ENCODE measurements around the gene SLC37A1. TPM values are rescaled to one million over a fixed set of nuclear protein-coding genes. Genes with fewer than 3 reads are reported as not detected.

SLC37A1 gene
- total and polyA plus RNA-seq, 9 of the 15 experiments (the other 6 are each of a cell fraction or from before 2014, with no cell fraction given), result 0.06 to 3.4 (median 0.40) TPM

DNA sequence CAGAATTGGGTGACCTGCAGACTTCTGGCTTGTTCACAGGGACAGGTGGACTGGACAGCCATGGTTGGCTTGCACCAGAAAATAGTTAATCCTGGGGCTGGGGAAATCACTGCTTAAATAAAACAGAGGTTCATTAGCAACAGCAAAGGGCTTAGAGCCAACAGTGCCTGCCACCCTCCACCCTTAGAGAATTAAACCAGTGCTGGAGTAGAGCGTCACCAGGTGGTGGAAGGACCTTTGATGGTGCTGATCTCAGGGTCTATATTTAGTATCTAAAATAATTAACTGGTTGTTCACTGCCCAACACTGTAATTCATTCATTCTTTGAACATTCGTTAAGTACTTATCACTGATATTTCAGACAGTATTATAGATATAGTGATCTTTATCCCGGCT is 105.1 kb downstream of the SLC37A1 start (continued):
- TF ChIP-seq, protein P1, sequence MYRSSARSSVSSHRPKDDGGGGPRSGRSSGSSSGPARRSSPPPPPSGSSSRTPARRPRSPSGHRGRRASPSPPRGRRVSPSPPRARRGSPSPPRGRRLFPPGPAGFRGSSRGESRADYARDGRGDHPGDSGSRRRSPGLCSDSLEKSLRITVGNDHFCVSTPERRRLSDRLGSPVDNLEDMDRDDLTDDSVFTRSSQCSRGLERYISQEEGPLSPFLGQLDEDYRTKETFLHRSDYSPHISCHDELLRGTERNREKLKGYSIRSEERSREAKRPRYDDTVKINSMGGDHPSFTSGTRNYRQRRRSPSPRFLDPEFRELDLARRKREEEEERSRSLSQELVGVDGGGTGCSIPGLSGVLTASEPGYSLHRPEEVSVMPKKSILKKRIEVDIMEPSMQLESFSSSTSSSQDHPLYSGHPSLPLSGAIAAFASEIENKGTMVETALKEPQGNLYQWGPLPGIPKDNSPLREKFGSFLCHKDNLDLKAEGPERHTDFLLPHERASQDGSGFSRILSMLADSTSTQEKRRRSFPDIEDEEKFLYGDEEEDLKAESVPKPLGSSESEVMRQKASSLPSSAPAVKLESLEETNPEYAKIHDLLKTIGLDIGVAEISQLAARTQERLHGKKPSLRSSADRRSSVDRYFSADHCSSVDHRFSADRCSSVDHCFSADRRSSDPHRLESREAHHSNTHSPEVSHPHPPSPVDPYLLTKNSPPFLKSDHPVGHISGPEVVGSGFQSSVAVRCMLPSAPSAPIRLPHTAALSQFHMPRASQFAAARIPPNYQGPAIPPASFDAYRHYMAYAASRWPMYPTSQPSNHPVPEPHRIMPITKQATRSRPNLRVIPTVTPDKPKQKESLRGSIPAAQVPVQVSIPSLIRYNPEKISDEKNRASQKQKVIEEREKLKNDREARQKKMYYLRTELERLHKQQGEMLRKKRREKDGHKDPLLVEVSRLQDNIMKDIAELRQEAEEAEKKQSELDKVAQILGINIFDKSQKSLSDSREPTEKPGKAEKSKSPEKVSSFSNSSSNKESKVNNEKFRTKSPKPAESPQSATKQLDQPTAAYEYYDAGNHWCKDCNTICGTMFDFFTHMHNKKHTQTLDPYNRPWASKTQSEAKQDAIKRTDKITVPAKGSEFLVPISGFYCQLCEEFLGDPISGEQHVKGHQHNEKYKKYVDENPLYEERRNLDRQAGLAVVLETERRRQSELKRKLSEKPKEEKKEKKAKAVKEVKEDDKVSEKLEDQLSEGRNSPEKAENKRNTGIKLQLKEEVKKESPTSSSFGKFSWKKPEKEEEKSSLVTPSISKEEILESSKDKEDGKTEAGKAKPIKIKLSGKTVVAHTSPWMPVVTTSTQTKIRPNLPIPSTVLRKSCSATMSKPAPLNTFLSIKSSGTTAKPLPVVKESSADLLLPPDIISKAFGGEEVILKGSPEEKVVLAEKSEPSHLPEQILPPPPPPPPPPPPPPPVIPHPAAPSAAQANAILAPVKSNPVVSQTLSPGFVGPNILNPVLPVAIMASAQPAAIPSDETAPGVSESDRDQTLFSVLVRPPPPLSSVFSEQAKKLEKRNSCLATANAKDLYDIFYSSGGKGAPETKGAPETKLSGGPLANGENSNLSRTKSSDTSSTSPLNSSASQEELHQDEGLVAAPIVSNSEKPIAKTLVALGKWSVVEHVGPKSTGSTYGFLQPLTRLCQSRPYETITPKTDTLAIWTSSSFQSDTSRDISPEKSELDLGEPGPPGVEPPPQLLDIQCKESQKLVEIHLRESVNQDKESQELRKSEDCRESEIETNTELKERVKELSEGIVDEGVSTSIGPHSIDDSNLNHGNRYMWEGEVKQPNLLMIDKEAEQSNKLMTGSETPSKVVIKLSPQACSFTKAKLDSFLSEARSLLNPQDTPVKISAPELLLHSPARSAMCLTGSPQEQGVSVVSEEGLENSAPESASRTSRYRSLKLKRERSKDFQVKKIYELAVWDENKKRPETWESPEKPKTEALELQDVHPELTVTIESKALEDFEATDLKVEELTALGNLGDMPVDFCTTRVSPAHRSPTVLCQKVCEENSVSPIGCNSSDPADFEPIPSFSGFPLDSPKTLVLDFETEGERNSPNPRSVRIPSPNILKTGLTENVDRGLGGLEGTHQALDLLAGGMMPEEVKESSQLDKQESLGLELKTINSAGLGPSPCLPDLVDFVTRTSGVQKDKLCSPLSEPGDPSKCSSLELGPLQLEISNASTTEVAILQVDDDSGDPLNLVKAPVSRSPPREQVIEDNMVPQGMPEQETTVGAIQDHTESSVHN (IDR thresholded peaks at IDR 0.05; ENCODE audit: borderline replicate concordance in 1 of 2, low read depth in 1 of 2), result no peak

DNA sequence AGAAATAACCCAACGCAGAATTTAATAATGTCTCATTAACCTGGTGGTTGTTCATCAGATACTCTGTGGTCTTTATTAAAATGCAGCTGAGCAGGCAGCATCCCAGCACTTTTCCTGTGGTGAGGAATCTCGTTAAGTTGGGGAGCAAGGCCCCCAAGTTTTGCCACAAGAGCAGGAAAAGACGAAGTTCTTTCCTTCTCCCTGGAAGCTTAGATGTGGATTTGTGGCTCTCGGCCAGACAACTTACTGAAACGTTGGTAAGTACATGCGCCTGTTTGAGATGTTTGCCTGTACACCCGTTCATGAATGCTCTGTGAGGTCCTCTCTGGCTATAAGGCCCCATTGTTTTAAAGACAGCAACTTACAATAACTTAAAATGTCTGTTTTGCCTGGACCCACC is 105.5 kb downstream of the SLC37A1 start:
- H3K9me3 ChIP-seq (replicated peaks; ENCODE audit: control insufficient read depth, insufficient read depth, low read depth, low read length), result no peaks in the 10 kb centered on the region
- POLR2A ChIA-PET, result interaction anchor here (0.8 kb wide), 1 partner anchor 274 kb away, joined by 3 read pairs; the partner anchor contains the start of gene NDUFV3
- WGBS (ENCODE audit: insufficient coverage, low coverage, missing lambda C conversion rate), result 0% methylated on average over 7 of the region's 7 CpGs
- no peak overlapping the region for H3K27ac ChIP-seq (ENCODE audit: extremely low read depth, low read depth, low read length)
- BruUV-seq (replicated peaks), result no TSS peak
- CTCF ChIA-PET (ENCODE audit: low intra/inter-chr PET ratio), result no interaction called here
- in situ Hi-C loops (cut with MboI) (no loop called here), intact Hi-C loops (cut with micrococcal nuclease) (no loop called here)
- H3K27me3 ChIP-seq (ENCODE audit: control insufficient read depth in 2 of 2, insufficient read depth in 2 of 2, low read length in 2 of 2), result peaks cover 42 to 80% of the 10 kb centered on the region in 2 experiments
- no peaks in the 10 kb centered on the region for H3K9me1 ChIP-seq (ENCODE audit: control insufficient read depth, insufficient read depth, low read length)
- H3K36me3 ChIP-seq (ENCODE audit: control insufficient read depth, insufficient read depth, low read length), result no peaks in the 10 kb centered on the region
- FAIRE-seq (no peak), ATAC-seq (no peak), DNase-seq (ENCODE audit: extremely low read depth in 1 of 4, low spot score in 3 of 4) (no peak)
- H3K4me2 ChIP-seq (ENCODE audit: insufficient read depth, low read length), result no peak overlapping the region
- H3K79me2 ChIP-seq (ENCODE audit: control insufficient read depth, insufficient read depth, low read length), result no peaks in the 10 kb centered on the region
- H3K9ac ChIP-seq (ENCODE audit: insufficient read depth in 1 of 2, low read depth in 2 of 2, low read length in 2 of 2), result no peak overlapping the region
- H4K20me1 ChIP-seq (replicated peaks; ENCODE audit: control insufficient read depth, insufficient read depth, low read length), result peaks cover 5% of the 10 kb centered on the region; the same call in 1 of the 2 replicates
- no peak overlapping the region for H2AFZ ChIP-seq (ENCODE audit: low read depth, low read length)
- peaks cover 3 to 18% of the 10 kb centered on the region in 2 experiments; a peak in 3 of 5 replicates for H3K4me1 ChIP-seq (replicated peaks in 1 of 2; ENCODE audit: control insufficient read depth in 2 of 2, insufficient read depth in 2 of 2, low read length in 2 of 2)
- H3K4me3 ChIP-seq, result no peak overlapping the region
- TF ChIP-seq ZNF79 (CRISPR knock-in tag; IDR thresholded peaks at IDR 0.05; ENCODE audit: low read depth), result no peak
- TF ChIP-seq, protein P2, sequence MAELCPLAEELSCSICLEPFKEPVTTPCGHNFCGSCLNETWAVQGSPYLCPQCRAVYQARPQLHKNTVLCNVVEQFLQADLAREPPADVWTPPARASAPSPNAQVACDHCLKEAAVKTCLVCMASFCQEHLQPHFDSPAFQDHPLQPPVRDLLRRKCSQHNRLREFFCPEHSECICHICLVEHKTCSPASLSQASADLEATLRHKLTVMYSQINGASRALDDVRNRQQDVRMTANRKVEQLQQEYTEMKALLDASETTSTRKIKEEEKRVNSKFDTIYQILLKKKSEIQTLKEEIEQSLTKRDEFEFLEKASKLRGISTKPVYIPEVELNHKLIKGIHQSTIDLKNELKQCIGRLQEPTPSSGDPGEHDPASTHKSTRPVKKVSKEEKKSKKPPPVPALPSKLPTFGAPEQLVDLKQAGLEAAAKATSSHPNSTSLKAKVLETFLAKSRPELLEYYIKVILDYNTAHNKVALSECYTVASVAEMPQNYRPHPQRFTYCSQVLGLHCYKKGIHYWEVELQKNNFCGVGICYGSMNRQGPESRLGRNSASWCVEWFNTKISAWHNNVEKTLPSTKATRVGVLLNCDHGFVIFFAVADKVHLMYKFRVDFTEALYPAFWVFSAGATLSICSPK (IDR thresholded peaks at IDR 0.05; ENCODE audit: borderline replicate concordance), result no peak
- TF ChIP-seq, protein P3, sequence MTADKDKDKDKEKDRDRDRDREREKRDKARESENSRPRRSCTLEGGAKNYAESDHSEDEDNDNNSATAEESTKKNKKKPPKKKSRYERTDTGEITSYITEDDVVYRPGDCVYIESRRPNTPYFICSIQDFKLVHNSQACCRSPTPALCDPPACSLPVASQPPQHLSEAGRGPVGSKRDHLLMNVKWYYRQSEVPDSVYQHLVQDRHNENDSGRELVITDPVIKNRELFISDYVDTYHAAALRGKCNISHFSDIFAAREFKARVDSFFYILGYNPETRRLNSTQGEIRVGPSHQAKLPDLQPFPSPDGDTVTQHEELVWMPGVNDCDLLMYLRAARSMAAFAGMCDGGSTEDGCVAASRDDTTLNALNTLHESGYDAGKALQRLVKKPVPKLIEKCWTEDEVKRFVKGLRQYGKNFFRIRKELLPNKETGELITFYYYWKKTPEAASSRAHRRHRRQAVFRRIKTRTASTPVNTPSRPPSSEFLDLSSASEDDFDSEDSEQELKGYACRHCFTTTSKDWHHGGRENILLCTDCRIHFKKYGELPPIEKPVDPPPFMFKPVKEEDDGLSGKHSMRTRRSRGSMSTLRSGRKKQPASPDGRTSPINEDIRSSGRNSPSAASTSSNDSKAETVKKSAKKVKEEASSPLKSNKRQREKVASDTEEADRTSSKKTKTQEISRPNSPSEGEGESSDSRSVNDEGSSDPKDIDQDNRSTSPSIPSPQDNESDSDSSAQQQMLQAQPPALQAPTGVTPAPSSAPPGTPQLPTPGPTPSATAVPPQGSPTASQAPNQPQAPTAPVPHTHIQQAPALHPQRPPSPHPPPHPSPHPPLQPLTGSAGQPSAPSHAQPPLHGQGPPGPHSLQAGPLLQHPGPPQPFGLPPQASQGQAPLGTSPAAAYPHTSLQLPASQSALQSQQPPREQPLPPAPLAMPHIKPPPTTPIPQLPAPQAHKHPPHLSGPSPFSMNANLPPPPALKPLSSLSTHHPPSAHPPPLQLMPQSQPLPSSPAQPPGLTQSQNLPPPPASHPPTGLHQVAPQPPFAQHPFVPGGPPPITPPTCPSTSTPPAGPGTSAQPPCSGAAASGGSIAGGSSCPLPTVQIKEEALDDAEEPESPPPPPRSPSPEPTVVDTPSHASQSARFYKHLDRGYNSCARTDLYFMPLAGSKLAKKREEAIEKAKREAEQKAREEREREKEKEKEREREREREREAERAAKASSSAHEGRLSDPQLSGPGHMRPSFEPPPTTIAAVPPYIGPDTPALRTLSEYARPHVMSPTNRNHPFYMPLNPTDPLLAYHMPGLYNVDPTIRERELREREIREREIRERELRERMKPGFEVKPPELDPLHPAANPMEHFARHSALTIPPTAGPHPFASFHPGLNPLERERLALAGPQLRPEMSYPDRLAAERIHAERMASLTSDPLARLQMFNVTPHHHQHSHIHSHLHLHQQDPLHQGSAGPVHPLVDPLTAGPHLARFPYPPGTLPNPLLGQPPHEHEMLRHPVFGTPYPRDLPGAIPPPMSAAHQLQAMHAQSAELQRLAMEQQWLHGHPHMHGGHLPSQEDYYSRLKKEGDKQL (CRISPR knock-in tag; IDR thresholded peaks at IDR 0.05; ENCODE audit: borderline replicate concordance), result no peak

Data from K562 (cell line).